Activated T-cell treated with anti-CD3 and anti-CD28 coated beads, Interleukin-2, amount 50 U/mL, for 72 hours (primary cell): Measurements from ENCODE around the gene SLC6A1. TPM values are rescaled to one million over a fixed set of nuclear protein-coding genes. Genes with fewer than 3 reads are reported as not detected.
A peak's percentile ranks its signal among the peaks of the same experiment; 100 is the strongest.
"Not testable (repeated sequence)": the region's sequence is repeated elsewhere in the genome, so short reads cannot be mapped to it uniquely, and the experiment has no call there.

ENCODE experiments used
- ATAC-seq, 2 donors: fragments of 150-1000 bp; cut with Tn5 transposase; replicated peaks in 1 of 2; 2 replicates each; pipeline ENCODE4 v1.10.0; 2021; ENCODE audit warnings: moderate library complexity in 2 of 2, mild to moderate bottlenecking in 1 of 2
- DNase-seq, 2 donors: peaks; one replicate each; pipeline ENCODE4 v3.0.0; 2021 to 2022; ENCODE audit warnings: mixed read lengths in 1 of 2
- H3K27ac Mint-ChIP-seq: one replicate; pipeline ENCODE4 v1.8.0; 2022; ENCODE audit warnings: mild to moderate bottlenecking, moderate library complexity, mixed read lengths
- H3K27me3 Mint-ChIP-seq: one replicate; pipeline ENCODE4 v1.8.0; 2022; ENCODE audit warnings: low read depth, mixed read lengths
- H3K36me3 Mint-ChIP-seq, 2 donors: one replicate each; pipeline ENCODE4 v1.8.0; 2022; ENCODE audit warnings: mixed read lengths in 2 of 2, mild to moderate bottlenecking in 1 of 2; ENCODE audit not compliant: insufficient read depth in 2 of 2
- H3K4me1 Mint-ChIP-seq: one replicate; pipeline ENCODE4 v1.8.0; 2022; ENCODE audit warnings: low read depth, mixed read lengths
- H3K4me3 Mint-ChIP-seq, 2 donors: one replicate each; pipeline ENCODE4 v1.8.0; 2022; ENCODE audit warnings: mild to moderate bottlenecking in 2 of 2, mixed read lengths in 2 of 2, moderate library complexity in 2 of 2
- H3K9me3 Mint-ChIP-seq, 2 donors: one replicate each; pipeline ENCODE4 v1.8.0; 2022; ENCODE audit warnings: mixed read lengths in 2 of 2
- total RNA-seq, 2 donors: library from RNA; stranded (reverse); gene quantifications; one replicate each; pipeline ENCODE4 v1.2.3, GENCODE V29; 2022

SLC6A1 gene
- total RNA-seq, 2 donors from 2014 or later, result not detected

DNA sequence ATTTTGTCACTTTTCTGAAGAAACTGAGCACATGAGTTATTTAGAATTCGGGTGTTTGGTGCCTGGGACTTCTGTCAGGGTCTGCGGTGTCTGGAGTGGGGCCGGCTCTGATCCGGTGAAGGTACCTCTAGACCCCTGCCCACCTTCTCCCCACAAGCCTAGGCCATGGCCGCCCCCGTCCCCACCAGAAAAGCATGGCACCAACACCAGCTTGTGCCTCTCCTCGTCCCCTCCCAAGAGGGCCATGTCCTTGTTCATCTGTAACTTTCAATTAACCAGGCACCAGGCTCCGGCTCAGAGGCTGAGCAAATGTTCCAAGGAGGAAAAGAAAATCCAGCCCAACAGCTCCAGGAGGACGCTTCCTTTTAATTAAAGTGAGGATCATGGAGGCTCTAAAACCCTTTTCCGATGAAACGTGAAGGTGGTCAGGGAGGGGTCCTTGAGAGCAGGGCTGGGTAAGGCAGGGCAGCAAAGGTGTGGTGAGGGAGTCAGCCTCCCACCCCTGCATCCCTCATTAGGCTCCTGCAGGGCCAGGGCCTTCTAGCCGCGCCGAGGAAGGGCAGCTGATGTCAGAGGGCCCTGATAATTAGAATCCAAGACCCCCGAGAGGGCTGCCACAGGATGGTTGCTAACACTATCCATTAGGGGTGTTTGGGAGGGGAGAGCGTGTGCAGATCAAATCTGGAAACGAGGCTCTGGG lies 62.3 kb downstream of the SLC6A1 start:
- H3K27ac Mint-ChIP-seq, result no peak overlapping the region
- peaks cover 22% of the 10 kb centered on the region for H3K27me3 Mint-ChIP-seq
- no peak for ATAC-seq
- no peaks in the 10 kb centered on the region for H3K9me3 Mint-ChIP-seq
- H3K36me3 Mint-ChIP-seq, result no peaks in the 10 kb centered on the region
- DNase-seq, result no peak
- H3K4me3 Mint-ChIP-seq, result no peak overlapping the region
- H3K4me1 Mint-ChIP-seq, result no peaks in the 10 kb centered on the region

DNA sequence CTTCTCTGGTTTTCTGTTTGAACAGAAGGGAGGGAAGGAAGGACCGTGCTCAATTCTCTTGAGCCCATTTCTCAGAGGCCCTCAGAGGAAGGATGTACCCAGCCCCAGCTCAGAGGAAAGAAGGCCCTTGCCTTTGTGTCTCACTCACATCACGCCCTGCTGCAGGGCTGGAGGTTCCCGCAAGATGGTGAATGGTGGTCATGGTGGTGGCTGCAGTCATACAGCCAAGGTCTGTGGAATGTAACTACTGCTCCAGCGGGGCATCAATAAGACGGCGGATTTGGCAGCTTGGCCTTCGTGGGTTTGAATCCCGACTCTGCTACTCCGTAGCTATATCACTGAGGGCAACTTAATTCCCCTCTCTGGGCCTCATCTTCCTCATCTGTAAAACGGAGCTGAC lies 62.9 kb downstream of the SLC6A1 start:
- ATAC-seq (no peak), DNase-seq (no peak)
- Mint-ChIP-seq H3K27me3 (peaks cover 21% of the 10 kb centered on the region), H3K4me1 (peaks cover 5% of the 10 kb centered on the region), H3K9me3 (no peaks in the 10 kb centered on the region), H3K36me3 (no peaks in the 10 kb centered on the region), H3K4me3 (no peak overlapping the region), H3K27ac (no peak overlapping the region)

DNA sequence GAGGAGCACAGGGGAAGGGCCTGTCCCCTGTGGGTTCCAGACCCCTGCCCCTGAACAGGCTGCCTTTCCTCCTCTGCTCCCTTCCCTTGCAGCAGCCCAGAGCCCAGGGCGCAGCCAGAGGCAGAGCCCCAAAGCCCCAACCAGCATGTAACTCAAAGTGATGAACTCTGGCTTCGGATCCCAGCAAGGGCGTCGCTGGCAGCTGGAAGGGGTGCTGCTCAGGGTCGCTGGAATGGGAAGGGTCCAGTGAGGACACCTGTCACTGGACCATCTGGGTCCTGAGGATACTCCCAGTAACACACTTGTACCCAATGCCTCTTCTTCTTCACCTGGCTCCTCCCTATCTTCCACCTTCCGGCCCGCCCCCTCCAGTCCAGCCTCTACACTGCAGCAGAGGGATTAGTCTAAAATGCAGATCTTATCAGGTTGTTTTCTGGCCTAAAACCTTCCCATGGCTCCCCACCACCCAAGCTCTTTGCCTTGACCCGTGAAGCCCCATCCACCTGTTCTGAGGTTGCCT lies 64.0 kb downstream of the SLC6A1 start:
- ATAC-seq, result no peak
- no peak for DNase-seq
- Mint-ChIP-seq H3K27me3 (peaks cover 17% of the 10 kb centered on the region), H3K4me1 (peaks cover 5% of the 10 kb centered on the region), H3K9me3 (no peaks in the 10 kb centered on the region), H3K27ac (no peak overlapping the region), H3K36me3 (no peaks in the 10 kb centered on the region), H3K4me3 (no peak overlapping the region)

DNA sequence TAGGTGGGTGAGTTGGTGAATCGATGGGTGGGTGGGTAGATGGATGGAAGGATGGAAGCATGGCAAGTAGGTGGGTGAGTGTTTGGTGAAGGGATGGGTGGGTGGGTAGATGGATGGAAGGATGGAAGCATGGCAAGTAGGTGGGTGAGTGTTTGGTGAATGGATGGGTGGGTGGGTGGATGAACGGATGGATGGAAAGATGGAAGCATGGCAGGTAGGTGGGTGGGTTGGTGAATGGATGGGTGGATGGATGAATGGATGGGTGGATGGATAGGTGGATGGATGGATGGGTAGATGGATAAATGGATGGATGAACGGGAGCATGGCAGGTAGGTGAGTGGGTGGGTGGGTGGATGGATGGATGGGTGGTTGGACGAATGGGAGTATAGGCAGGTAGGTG lies 65.1 kb downstream of the SLC6A1 start:
- Mint-ChIP-seq H3K27ac (no peak overlapping the region), H3K27me3 (peaks cover 21% of the 10 kb centered on the region), H3K4me3 (no peak overlapping the region), H3K4me1 (peaks cover 5% of the 10 kb centered on the region), H3K9me3 (peaks cover 0 to 2% of the 10 kb centered on the region in 2 donors), H3K36me3 (no peaks in the 10 kb centered on the region)
- DNase-seq (no peak), ATAC-seq (no peak)

DNA sequence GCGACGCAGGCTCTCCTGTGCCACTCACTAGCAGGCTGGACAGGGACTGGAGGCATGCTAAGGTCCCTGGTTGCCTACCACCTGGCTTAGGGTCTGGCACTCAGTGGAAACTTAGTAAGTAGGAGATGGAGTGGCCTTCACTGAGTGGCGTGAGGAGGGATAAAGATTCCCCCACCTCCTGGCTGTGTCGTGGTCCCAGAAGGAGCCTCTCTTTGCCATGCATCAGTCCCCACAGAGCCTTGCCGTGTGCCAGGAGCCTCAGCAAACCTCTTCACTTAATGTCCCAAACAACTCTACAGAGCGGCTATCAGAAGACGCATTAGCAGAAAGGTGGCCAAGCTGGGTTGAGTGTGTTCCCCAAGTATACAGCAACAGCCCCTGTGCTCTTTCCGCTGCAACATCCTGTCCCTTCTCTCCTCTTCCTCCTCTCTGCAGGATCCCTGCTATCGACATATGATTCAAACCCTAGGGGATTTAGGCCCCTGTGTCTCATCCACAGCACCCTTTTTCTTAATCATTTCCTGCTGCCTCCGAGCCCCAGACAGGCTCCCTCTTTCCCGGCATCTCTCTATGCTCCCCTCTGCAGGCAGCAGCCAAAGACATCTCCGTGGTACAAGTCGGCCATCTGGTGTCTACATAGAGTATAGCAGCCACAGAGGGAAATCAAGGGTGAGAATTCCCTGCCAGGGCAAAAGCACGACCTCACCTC lies 66.7 kb downstream of the SLC6A1 start:
- Mint-ChIP-seq H3K9me3 (peaks cover 2 to 4% of the 10 kb centered on the region in 2 donors), H3K27ac (no peak overlapping the region), H3K4me3 (no peak overlapping the region), H3K4me1 (peaks cover 5% of the 10 kb centered on the region), H3K27me3 (peaks cover 19% of the 10 kb centered on the region), H3K36me3 (no peaks in the 10 kb centered on the region)
- peak; percentile 74 to 78 for ATAC-seq
- DNase-seq, result peak; percentile 47 to 49

DNA sequence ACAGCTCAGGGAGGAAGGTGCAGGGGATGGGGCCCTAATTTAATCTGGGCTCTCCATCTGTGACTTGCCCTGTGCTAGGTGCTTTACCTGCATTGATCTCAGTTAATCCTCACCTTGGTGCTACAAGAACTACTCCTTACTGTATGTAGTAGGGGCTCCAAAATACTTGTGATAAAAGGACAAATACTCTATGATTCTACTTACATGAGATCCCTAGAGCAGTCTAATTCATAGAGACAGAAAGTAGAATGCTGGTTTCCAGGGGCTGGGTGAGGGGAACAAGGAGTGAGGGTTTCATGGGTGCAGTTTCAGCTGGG lies 67.2 kb downstream of the SLC6A1 start:
- H3K27me3 Mint-ChIP-seq, result peaks cover 19% of the 10 kb centered on the region
- DNase-seq (no peak), ATAC-seq (no peak)
- peaks cover 5% of the 10 kb centered on the region for H3K4me1 Mint-ChIP-seq
- no peak overlapping the region for H3K27ac Mint-ChIP-seq
- H3K9me3 Mint-ChIP-seq, result peaks cover 2 to 8% of the 10 kb centered on the region in 2 donors
- no peak overlapping the region for H3K4me3 Mint-ChIP-seq
- peaks cover 0 to 2% of the 10 kb centered on the region in 2 donors for H3K36me3 Mint-ChIP-seq

DNA sequence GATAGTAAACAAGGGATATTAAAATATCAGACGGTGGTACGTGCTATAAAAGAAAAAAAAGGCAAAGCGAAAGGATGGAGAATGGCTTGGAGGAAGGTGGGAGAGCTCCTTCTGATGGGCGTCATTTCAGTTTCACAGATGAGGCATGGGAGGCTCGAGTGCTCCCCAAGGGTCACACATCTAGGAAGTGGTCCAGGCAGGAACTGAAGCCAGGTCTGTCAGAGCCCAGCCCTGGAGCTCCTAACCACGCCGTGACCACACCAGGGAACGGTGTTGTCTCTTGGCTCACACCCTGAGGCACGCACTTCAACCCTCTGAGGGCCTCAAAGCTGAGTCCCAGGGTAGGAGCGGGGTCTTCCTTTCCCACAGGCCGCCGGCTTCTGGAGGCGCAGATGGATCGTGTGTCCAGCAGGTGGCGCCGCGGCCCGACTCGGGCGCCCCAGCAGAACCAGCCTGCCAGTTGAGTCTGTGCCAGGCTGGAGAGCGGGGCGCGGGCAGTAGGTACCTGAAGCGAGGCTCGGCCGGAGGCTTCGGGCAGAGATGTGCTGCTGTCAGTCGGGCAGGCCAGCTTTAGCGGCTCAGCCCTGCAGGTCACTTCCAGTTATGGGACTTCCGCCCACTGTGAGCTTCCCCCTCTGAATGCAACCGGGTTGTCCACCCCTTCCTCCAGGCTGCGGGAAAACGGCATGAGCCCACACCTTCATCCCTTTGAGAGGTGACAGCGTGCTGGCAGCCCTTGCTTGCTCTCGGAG lies 68.1 kb downstream of the SLC6A1 start:
- peak; percentile 60 to 72 for ATAC-seq
- Mint-ChIP-seq H3K27me3 (peaks cover 19% of the 10 kb centered on the region), H3K27ac (no peak overlapping the region), H3K36me3 (peaks cover 0 to 2% of the 10 kb centered on the region in 2 donors), H3K4me3 (no peak overlapping the region), H3K9me3 (peaks cover 2 to 13% of the 10 kb centered on the region in 2 donors), H3K4me1 (peaks cover 5% of the 10 kb centered on the region)
- DNase-seq, result peak; percentile 52 to 63

DNA sequence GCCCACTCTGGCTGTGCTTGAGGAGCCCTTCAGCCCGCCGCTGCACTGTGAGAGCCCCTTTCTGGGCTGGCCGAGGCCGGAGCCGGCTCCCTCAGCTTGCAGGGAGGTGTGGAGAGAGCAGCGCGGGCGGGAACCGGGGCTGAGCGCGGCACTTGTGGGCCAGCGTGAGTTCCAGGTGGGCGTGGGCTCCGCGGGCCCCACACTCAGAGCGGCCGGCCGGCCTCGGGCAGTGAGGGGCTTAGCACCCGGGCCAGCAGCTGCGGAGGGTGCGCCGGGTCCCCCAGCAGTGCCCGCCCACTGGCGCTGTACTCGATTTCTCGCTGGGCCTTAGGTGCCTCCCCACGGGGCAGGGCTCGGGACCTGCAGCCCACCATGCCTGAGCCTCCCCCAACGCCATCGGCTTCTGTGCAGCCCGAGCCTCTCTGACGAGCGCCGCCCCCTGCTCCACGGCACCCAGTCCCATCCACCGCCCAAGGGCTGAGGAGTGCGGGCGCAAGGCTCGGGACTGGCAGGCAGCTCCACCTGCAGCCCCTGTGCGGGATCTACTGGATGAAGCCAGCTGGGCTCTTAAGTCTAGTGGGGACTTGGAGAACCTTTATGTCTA lies 68.8 kb downstream of the SLC6A1 start:
- H3K36me3 Mint-ChIP-seq, H3K27ac Mint-ChIP-seq, H3K4me1 Mint-ChIP-seq, ATAC-seq, DNase-seq, H3K4me3 Mint-ChIP-seq: not testable (repeated sequence)
- H3K27me3 Mint-ChIP-seq, result peaks cover 19% of the 10 kb centered on the region
- H3K9me3 Mint-ChIP-seq, result peaks cover 2 to 13% of the 10 kb centered on the region in 2 donors

DNA sequence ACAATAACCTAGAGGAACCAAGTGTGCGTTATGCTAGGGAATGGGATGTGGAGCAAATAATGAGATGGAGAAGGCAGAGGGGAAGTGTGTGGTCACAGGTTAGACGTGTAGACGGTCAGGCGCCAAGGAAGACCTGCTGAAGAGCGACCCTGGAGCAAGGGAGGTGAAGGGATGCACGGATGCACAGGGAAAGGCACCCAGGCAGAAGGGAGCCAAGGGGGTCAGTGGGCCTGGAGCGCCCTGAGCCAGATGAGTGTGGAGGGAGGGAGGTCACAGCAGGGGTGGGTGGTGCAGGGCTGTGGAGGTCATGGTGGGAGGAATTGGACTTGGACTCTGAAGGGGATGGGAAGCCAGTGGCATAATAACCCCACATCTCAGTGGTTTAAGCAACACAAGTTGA lies 70.2 kb downstream of the SLC6A1 start:
- DNase-seq (no peak), ATAC-seq (no peak)
- peaks cover 0 to 2% of the 10 kb centered on the region in 2 donors for H3K36me3 Mint-ChIP-seq
- H3K27me3 Mint-ChIP-seq, result peaks cover 9% of the 10 kb centered on the region
- H3K4me1 Mint-ChIP-seq, result peaks cover 5% of the 10 kb centered on the region
- no peak overlapping the region for H3K4me3 Mint-ChIP-seq
- peaks cover 2 to 13% of the 10 kb centered on the region in 2 donors for H3K9me3 Mint-ChIP-seq
- H3K27ac Mint-ChIP-seq, result no peak overlapping the region

DNA sequence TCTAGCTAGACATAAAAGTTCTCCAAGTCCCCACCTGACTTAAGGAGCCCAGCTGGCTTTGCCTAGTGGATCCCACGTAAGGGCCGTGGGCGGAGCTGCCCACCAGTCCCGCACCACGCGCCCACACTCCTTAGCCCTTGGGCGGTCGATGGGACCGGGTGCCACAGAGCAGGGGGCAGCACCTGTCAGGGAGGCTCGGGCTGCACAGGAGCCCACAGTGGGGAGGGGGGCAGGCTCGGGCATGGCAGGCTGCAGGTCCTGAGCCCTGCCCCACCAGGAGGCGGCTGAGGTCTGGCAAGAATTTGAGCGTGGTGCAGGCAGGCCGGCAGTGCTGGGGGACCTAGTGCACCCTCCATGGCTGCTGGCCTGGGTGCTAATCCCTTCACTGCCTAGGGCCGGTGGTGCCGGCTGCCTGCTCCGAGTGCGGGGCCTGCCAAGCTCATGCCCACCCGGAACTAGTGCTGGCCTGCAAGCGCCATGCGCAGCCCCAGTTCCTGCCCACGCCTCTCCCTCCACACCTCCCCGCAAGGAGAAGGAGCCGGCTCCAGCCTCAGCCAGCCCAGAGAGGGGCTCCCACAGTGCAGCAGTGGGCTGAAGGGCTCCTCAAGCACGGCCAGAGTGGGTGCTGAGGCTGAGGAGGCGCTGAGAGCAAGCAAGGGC lies 78.7 kb downstream of the SLC6A1 start:
- no peak for ATAC-seq
- Mint-ChIP-seq H3K36me3 (peaks cover 0 to 2% of the 10 kb centered on the region in 2 donors), H3K4me3 (no peak overlapping the region), H3K4me1 (no peaks in the 10 kb centered on the region), H3K9me3 (peaks cover 3 to 4% of the 10 kb centered on the region in 2 donors), H3K27ac (no peak overlapping the region), H3K27me3 (peaks cover 32% of the 10 kb centered on the region)
- DNase-seq, result no peak

DNA sequence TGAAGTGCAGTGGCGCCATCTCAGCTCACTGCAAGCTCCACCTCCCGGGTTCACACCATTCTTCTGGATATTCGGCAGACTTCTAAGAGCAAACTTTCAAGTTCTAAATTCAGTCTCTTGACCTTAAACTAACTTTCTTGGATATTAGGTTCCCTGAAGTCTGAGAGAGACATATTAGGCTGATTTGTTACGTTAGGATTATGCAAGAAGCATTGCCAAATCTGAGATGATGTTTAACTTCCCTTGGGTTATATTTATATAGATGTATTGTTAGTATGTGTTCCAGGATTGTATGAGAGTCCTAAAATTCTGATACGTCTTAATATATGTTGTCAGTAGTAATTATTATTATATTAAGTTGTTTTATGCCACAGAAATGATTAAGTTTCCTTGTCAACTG lies 80.1 kb downstream of the SLC6A1 start:
- Mint-ChIP-seq H3K27me3 (peaks cover 32% of the 10 kb centered on the region), H3K9me3 (peaks cover 3 to 4% of the 10 kb centered on the region in 2 donors), H3K4me1 (no peaks in the 10 kb centered on the region), H3K27ac (no peak overlapping the region), H3K36me3 (peaks cover 0 to 2% of the 10 kb centered on the region in 2 donors), H3K4me3 (no peak overlapping the region)
- DNase-seq (no peak), ATAC-seq (no peak)

DNA sequence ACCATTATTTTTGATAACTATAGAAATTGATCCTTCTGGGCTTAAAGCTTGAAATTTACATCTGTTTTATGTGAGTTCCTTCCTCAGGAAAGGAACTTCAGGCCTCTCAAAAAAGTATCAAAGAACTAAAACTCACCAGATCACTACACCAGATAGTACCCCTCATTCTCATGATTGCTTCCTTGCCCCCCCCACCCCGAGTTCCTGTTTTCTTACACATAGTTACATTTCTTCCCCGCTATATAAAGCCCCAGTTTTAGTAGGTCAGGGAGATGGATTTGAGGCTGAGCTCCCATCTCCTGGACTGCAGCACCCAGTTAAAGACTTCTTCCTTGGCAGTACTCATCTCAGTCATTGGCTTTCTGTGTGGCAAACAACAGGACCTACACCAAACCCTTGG lies 81.5 kb downstream of the SLC6A1 start:
- peaks cover 3 to 4% of the 10 kb centered on the region in 2 donors for H3K9me3 Mint-ChIP-seq
- DNase-seq (no peak), ATAC-seq (no peak)
- H3K4me3 Mint-ChIP-seq, result no peak overlapping the region
- H3K27ac Mint-ChIP-seq, result no peak overlapping the region
- peaks cover 0 to 2% of the 10 kb centered on the region in 2 donors for H3K36me3 Mint-ChIP-seq
- no peaks in the 10 kb centered on the region for H3K4me1 Mint-ChIP-seq
- H3K27me3 Mint-ChIP-seq, result peaks cover 36% of the 10 kb centered on the region
